Parathyroid adenoma (tissue), 2 donors: ENCODE measurements around the gene ZC3H12C.

ENCODE experiments used
- H2AFZ ChIP-seq: fragments of 300-600 bp; sonication (generic); one replicate; pipeline ENCODE4 v1.7.0; 2017; ENCODE audit warnings: antibody characterized with exemption, mild to moderate bottlenecking
- H3K27ac ChIP-seq: fragments of 300-600 bp; sonication (generic); one replicate; pipeline ENCODE4 v1.7.0; 2017
- H3K27me3 ChIP-seq: fragments of 300-600 bp; sonication (generic); one replicate; pipeline ENCODE4 v1.7.0; 2017; ENCODE audit warnings: low read length; ENCODE audit not compliant: control insufficient read depth, insufficient read depth
- H3K36me3 ChIP-seq: fragments of 300-600 bp; sonication (generic); one replicate; pipeline ENCODE4 v1.7.0; 2017; ENCODE audit warnings: low read length; ENCODE audit not compliant: control insufficient read depth, insufficient read depth
- H3K4me1 ChIP-seq: fragments of 300-600 bp; sonication (generic); one replicate; pipeline ENCODE4 v1.7.0; 2017; ENCODE audit warnings: control low read depth
- H3K4me2 ChIP-seq: fragments of 300-600 bp; sonication (generic); one replicate; pipeline ENCODE4 v1.7.0; 2017; ENCODE audit warnings: low read length
- H3K4me3 ChIP-seq: fragments of 300-600 bp; sonication (generic); one replicate; pipeline ENCODE4 v1.7.0; 2017; ENCODE audit warnings: low read depth, low read length
- H3K79me2 ChIP-seq: fragments of 300-600 bp; sonication (generic); one replicate; pipeline ENCODE4 v1.7.0; 2017; ENCODE audit warnings: control low read depth
- H3K9ac ChIP-seq: fragments of 300-600 bp; sonication (generic); one replicate; pipeline ENCODE4 v1.7.0; 2017; ENCODE audit warnings: mild to moderate bottlenecking
- H3K9me3 ChIP-seq: fragments of 300-600 bp; sonication (generic); one replicate; pipeline ENCODE4 v1.7.0; 2017; ENCODE audit warnings: low read length; ENCODE audit not compliant: control insufficient read depth
- CTCF ChIP-seq: fragments of 300-600 bp; sonication (generic); IDR thresholded peaks from one replicate; pipeline ENCODE4 v1.7.0; 2017; ENCODE audit warnings: antibody characterized with exemption, mild to moderate bottlenecking
- donor health status: primary hyperparathyroidism.

The ZC3H12C gene

GRCh38 chr11:110126936-110127335, 33.7 kb downstream of the ZC3H12C start:
- Histone ChIP-seq H3K9me3 (no peaks in the 10 kb centered on the region), H3K9ac (no peak overlapping the region), H3K4me3 (no peak overlapping the region), H3K27me3 (no peaks in the 10 kb centered on the region), H3K4me1 (no peaks in the 10 kb centered on the region), H3K27ac (no peak overlapping the region), H3K36me3 (no peaks in the 10 kb centered on the region), H2AFZ (no peak overlapping the region), H3K79me2 (no peaks in the 10 kb centered on the region), H3K4me2 (no peak overlapping the region)
- TF ChIP-seq CTCF: no peak

GRCh38 chr11:110128161-110128560, 35.0 kb downstream of the ZC3H12C start:
- no peaks in the 10 kb centered on the region for H3K79me2 ChIP-seq
- no peaks in the 10 kb centered on the region for H3K36me3 ChIP-seq
- no peak overlapping the region for H3K27ac ChIP-seq
- H3K4me1 ChIP-seq: no peaks in the 10 kb centered on the region
- no peak overlapping the region for H2AFZ ChIP-seq
- TF ChIP-seq CTCF: no peak
- no peak overlapping the region for H3K4me2 ChIP-seq
- H3K4me3 ChIP-seq: no peak overlapping the region
- no peaks in the 10 kb centered on the region for H3K27me3 ChIP-seq
- no peaks in the 10 kb centered on the region for H3K9me3 ChIP-seq
- no peak overlapping the region for H3K9ac ChIP-seq

- no peak overlapping the region for H3K4me2 ChIP-seq
- H3K36me3 ChIP-seq: no peaks in the 10 kb centered on the region
- TF ChIP-seq CTCF: no peak
- no peaks in the 10 kb centered on the region for H3K4me1 ChIP-seq
- no peak overlapping the region for H3K9ac ChIP-seq
- no peaks in the 10 kb centered on the region for H3K79me2 ChIP-seq
- H3K27ac ChIP-seq: no peak overlapping the region
- no peaks in the 10 kb centered on the region for H3K9me3 ChIP-seq
- H2AFZ ChIP-seq: no peak overlapping the region
- H3K27me3 ChIP-seq: no peaks in the 10 kb centered on the region
- H3K4me3 ChIP-seq: no peak overlapping the region
These were observed 37.5 kb downstream of the ZC3H12C start for GRCh38 chr11:110130642-110131238.

GRCh38 chr11:110131386-110132123, 38.4 kb downstream of the ZC3H12C start:
- no peaks in the 10 kb centered on the region for H3K36me3 ChIP-seq
- H3K4me2 ChIP-seq: no peak overlapping the region
- no peaks in the 10 kb centered on the region for H3K79me2 ChIP-seq
- no peaks in the 10 kb centered on the region for H3K27me3 ChIP-seq
- no peak overlapping the region for H3K9ac ChIP-seq
- no peak overlapping the region for H2AFZ ChIP-seq
- no peak for TF ChIP-seq CTCF
- no peak overlapping the region for H3K27ac ChIP-seq
- no peaks in the 10 kb centered on the region for H3K4me1 ChIP-seq
- H3K4me3 ChIP-seq: no peak overlapping the region
- H3K9me3 ChIP-seq: no peaks in the 10 kb centered on the region

GRCh38 chr11:110133160-110133559, 40.0 kb downstream of the ZC3H12C start:
- Histone ChIP-seq H2AFZ (no peak overlapping the region), H3K27me3 (no peaks in the 10 kb centered on the region), H3K79me2 (no peaks in the 10 kb centered on the region), H3K36me3 (no peaks in the 10 kb centered on the region), H3K4me1 (no peaks in the 10 kb centered on the region), H3K9ac (no peak overlapping the region), H3K4me2 (no peak overlapping the region), H3K4me3 (no peak overlapping the region), H3K27ac (no peak overlapping the region), H3K9me3 (no peaks in the 10 kb centered on the region)
- TF ChIP-seq CTCF: no peak
